Measurements from ENCODE around the gene ZNF214. TPM values are rescaled to one million over a fixed set of nuclear protein-coding genes. Genes with fewer than 3 reads are reported as not detected.
"Not testable (repeated sequence)": the region's sequence is repeated elsewhere in the genome, so short reads cannot be mapped to it uniquely, and the experiment has no call there.

Gene ZNF214
- polyA plus RNA-seq, 1 donor = 2.4 TPM

DNA sequence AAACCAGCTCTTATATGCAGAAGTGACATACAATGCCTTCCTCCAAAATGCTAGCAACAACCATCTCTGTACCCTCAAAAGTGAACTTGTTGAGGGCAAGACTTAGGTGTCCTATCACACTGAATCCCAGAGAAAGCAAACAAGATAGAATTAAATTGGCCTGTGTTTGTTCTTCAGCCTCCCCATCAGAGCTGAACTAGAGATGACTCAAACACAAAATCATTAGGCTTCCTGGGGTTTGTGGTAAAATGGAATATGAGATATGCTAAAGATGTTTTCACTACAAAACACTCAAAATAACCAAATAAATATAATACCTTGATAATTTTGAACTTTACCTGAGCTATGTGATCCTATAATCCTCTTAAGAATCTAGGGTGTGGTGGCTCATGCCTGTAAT lies 31.6 kb downstream of the ZNF214 start:
- DNase-seq (ENCODE audit: low read depth) = no peak

DNA sequence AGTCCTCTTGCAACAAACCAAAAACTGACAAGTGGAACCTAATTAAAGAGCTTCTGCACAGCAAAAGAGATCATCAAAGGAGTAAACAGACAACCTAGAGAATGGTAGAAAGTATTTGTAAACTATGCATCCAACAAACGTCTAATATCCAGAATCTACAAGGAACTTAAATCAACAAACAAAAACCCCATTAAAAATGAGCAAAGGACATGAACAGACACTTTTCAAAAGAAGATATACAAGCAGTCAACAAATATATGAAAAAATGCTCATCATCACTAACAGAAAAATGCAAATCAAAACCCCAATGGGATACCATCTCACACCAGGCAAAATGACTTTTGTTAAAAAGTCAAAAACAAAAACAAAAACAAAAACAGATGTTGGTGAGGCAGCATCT lies 33.7 kb downstream of the ZNF214 start:
- no peak for DNase-seq (ENCODE audit: low read depth)

DNA sequence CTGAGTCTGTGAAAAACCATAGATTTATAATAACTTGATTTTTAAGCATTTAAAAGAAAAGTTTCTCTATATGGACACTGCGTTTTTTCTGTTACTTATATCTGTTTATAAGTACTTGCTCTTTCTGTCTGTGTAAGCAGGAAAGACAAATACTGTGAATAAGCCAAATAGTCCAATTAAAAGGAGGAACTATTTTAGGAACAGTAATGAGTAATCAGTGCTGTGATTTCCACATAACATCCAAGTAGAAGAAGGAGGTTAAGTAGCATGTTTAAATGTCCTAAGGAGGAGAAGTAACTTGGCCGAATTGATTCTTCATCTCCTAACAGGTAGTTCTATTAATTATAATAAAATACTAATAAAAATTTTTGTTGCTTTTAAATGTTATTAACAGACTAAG lies 40.8 kb downstream of the ZNF214 start:
- no peak for DNase-seq (ENCODE audit: low read depth)

DNA sequence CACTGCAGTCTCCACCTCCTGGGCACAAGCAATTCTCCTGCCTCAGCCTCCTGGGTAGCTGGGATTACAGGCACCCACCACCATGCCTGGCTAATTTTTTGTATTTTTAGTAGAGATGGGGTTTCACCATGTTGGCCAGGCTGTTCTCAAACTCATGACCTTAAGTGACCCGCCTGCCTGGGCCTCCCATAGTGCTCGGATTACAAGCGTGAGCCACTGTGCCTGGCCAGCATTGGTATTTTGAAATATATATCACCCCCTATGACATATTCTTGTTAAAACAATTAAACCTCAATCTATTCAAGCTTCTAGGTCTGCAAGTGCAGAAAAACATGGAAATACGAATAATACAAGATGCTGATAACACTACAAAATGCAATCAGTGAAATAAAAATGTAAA lies 50.3 kb downstream of the ZNF214 start:
- DNase-seq (ENCODE audit: low read depth) = not testable (repeated sequence)

DNA sequence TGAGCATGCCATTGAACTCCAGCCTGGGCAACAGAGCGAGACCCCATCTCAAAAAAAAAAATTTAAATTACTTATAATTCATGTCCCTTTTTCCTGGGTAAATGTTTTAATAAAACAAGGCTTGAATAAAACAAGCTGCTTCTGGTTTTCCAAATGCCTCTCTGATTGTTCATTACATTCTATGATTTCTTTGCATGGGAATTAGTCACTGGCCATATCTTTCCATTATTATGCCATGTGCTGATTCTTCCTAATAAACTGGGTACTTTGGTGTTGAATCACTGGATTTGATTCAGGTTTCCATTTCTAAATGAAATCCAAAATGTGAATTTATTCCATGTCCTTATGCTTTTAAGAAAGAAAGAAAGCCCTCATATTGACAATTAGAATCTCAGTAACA lies 51.3 kb downstream of the ZNF214 start:
- DNase-seq (ENCODE audit: low read depth) = no peak

DNA sequence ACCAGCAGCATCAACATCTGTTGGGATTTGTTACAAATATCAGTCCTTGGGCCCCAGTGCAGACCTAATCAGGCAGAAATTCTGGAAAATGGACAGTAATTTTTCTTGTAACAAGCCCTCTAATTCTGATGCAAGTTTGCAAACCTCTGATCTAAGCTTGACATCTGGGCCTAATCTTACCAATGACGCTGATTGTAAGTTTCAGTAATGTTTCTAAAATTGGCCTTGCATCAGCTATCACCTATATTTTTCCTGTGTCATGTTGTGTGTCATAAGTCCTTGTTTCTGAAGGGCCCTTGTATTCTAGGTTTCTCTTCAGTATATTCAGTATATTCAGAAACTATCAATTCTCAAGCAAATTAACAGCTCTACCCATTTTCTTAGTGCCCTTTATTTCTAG lies 57.5 kb downstream of the ZNF214 start:
- no peak for DNase-seq (ENCODE audit: low read depth)

DNA sequence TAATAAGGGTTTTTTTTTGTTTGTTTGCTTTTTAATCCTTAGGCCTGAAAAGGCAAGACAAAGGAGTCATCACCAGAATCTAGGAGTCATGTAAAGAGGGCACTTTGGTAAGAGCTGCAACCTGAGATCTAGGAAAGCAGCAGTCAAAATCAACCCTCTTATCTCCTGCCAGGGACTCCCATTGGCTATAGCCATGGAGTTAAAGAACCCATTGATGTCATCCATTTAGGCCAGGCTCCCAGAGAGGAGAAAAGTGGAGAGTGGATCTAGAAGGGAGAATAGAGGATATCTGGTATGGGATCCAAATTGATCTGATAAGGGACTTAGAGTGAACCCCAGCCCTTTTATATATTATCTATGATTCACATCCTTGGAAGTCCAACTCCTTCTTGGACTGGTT lies 58.0 kb downstream of the ZNF214 start:
- DNase-seq (ENCODE audit: low read depth) = no peak

DNA sequence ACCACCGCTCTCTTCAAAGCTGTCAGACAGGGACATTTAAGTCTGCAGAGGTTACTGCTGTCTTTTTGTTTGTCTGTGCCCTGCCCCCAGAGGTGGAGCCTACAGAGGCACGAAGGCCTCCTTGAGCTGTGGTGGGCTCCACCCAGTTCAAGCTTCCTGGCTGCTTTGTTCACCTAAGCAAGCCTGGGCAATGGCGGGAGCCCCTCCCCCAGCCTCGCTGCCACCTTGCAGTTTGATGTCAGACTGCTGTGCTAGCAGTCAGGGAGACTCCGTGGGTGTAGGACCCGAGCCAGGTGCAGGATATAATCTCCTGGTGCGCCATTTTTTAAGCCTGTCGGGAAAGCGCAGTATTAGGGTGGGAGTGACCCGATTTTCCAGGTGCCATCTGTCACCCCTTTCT lies 65.9 kb downstream of the ZNF214 start:
- not testable (repeated sequence) for DNase-seq (ENCODE audit: low read depth)

Other genes starting within 250 kb of the ZNF214 start
- not detected for gene OR2AG2, start 248.4 kb downstream of the ZNF214 start, polyA plus RNA-seq (ENCODE audit: insufficient read length)
- gene OR2AG1, start 237.3 kb downstream of the ZNF214 start, polyA plus RNA-seq (ENCODE audit: insufficient read length) = 0.04 TPM
- gene OR6A2, start 220.7 kb downstream of the ZNF214 start, polyA plus RNA-seq (ENCODE audit: insufficient read length) = not detected
- not detected for gene OR10A5, start 174.7 kb downstream of the ZNF214 start, polyA plus RNA-seq (ENCODE audit: insufficient read length)
- gene OR10A2, start 157.3 kb downstream of the ZNF214 start, polyA plus RNA-seq (ENCODE audit: insufficient read length) = 0.05 TPM
- gene OR10A4, start 143.7 kb downstream of the ZNF214 start, polyA plus RNA-seq (ENCODE audit: insufficient read length) = not detected
- gene OR2D2, start 127.8 kb downstream of the ZNF214 start, polyA plus RNA-seq (ENCODE audit: insufficient read length) = not detected
- not detected for gene OR2D3, start 99.3 kb downstream of the ZNF214 start, polyA plus RNA-seq (ENCODE audit: insufficient read length)
- gene ZNF215, start 93.9 kb downstream of the ZNF214 start, polyA plus RNA-seq (ENCODE audit: insufficient read length) = 0.49 TPM
- gene NLRP14, start 133 bp upstream of the ZNF214 start, polyA plus RNA-seq (ENCODE audit: insufficient read length) = not detected
- gene RBMXL2, start 68.7 kb upstream of the ZNF214 start, polyA plus RNA-seq (ENCODE audit: insufficient read length) = not detected
- 0.46 TPM for gene SYT9, start 231.6 kb upstream of the ZNF214 start, polyA plus RNA-seq (ENCODE audit: insufficient read length)